KMS-11 (cell line): Measurements from ENCODE around the gene MYO9A.

ENCODE experiments used
- H2AFZ ChIP-seq: fragments of 200-600 bp; sonication (generic); 2 replicates; pipeline ENCODE4 v1.6.1; 2016; ENCODE audit warnings: antibody characterized with exemption, mixed run types, low read depth
- H3K27ac ChIP-seq: fragments of 200-600 bp; sonication (generic); 2 replicates; pipeline ENCODE4 v1.6.1; 2016; ENCODE audit warnings: mild to moderate bottlenecking, mixed run types
- H3K27me3 ChIP-seq: fragments of 200-600 bp; sonication (generic); 2 replicates; pipeline ENCODE4 v1.6.1; 2017; ENCODE audit warnings: mild to moderate bottlenecking, low read depth, mixed run types, moderate library complexity; ENCODE audit not compliant: insufficient read depth
- H3K36me3 ChIP-seq: fragments of 200-600 bp; sonication (generic); 2 replicates; pipeline ENCODE4 v1.6.1; 2017; ENCODE audit warnings: mild to moderate bottlenecking, mixed run types; ENCODE audit not compliant: insufficient read depth
- H3K4me1 ChIP-seq: fragments of 200-600 bp; sonication (generic); 2 replicates; pipeline ENCODE4 v1.6.1; 2016; ENCODE audit warnings: mild to moderate bottlenecking, low read depth, mixed run types; ENCODE audit not compliant: poor library complexity, severe bottlenecking
- H3K4me2 ChIP-seq: fragments of 200-600 bp; sonication (generic); 2 replicates; pipeline ENCODE4 v1.7.0; 2016; ENCODE audit warnings: mild to moderate bottlenecking, mixed run types
- H3K4me3 ChIP-seq: fragments of 200-600 bp; sonication (generic); IDR thresholded peaks from 2 replicates; pipeline ENCODE4 v1.6.1; 2017; ENCODE audit warnings: low read depth, low read length, mixed read lengths; ENCODE audit not compliant: insufficient read depth
- H3K79me2 ChIP-seq: fragments of 200-600 bp; sonication (generic); 2 replicates; pipeline ENCODE4 v1.6.1; 2016; ENCODE audit warnings: low read depth, mixed run types; ENCODE audit not compliant: insufficient read depth
- H3K9ac ChIP-seq: fragments of 200-600 bp; sonication (generic); 2 replicates; pipeline ENCODE4 v1.6.1; 2016; ENCODE audit warnings: mild to moderate bottlenecking, mixed run types
- H4K20me1 ChIP-seq: fragments of 200-600 bp; sonication (generic); 2 replicates; pipeline ENCODE4 v1.6.1; 2016; ENCODE audit warnings: mild to moderate bottlenecking, mixed run types; ENCODE audit not compliant: insufficient read depth
- CTCF ChIP-seq: fragments of 200-600 bp; sonication (generic); conservative IDR thresholded peaks from 2 replicates; pipeline ENCODE4 v1.6.1; 2017; ENCODE audit warnings: low read depth, mild to moderate bottlenecking, antibody characterized with exemption, low read length, moderate library complexity, mixed read lengths

MYO9A gene

GRCh38 chr15:72086920-72087648 lies 30.9 kb downstream of the MYO9A start:
- Histone ChIP-seq H3K4me1 (no peaks in the 10 kb centered on the region), H3K27me3 (no peaks in the 10 kb centered on the region), H3K9ac (no peak overlapping the region), H3K79me2 (no peaks in the 10 kb centered on the region), H3K27ac (no peak overlapping the region), H4K20me1 (no peaks in the 10 kb centered on the region), H3K4me2 (no peak overlapping the region), H2AFZ (no peak overlapping the region), H3K4me3 (no peak overlapping the region), H3K36me3 (no peaks in the 10 kb centered on the region)
- no peak for TF ChIP-seq CTCF

GRCh38 chr15:72086010-72086697 lies 31.8 kb downstream of the MYO9A start:
- no peak overlapping the region for H3K4me3 ChIP-seq
- no peaks in the 10 kb centered on the region for H3K27me3 ChIP-seq
- H2AFZ ChIP-seq: no peak overlapping the region
- H3K9ac ChIP-seq: no peak overlapping the region
- TF ChIP-seq CTCF: no peak
- H3K4me2 ChIP-seq: no peak overlapping the region
- no peaks in the 10 kb centered on the region for H3K79me2 ChIP-seq
- no peaks in the 10 kb centered on the region for H3K36me3 ChIP-seq
- H3K4me1 ChIP-seq: no peaks in the 10 kb centered on the region
- H3K27ac ChIP-seq: no peak overlapping the region
- no peaks in the 10 kb centered on the region for H4K20me1 ChIP-seq

- H3K9ac ChIP-seq: no peak overlapping the region
- no peak overlapping the region for H3K4me3 ChIP-seq
- no peaks in the 10 kb centered on the region for H4K20me1 ChIP-seq
- no peaks in the 10 kb centered on the region for H3K79me2 ChIP-seq
- H3K27me3 ChIP-seq: no peaks in the 10 kb centered on the region
- H3K27ac ChIP-seq: no peak overlapping the region
- peaks cover 6% of the 10 kb centered on the region for H3K4me1 ChIP-seq
- H2AFZ ChIP-seq: no peak overlapping the region
- H3K36me3 ChIP-seq: no peaks in the 10 kb centered on the region
- no peak overlapping the region for H3K4me2 ChIP-seq
- TF ChIP-seq CTCF: no peak
Measured at GRCh38 chr15:72082176-72082575, 35.8 kb downstream of the MYO9A start.

- Histone ChIP-seq H4K20me1 (no peaks in the 10 kb centered on the region), H3K36me3 (no peaks in the 10 kb centered on the region), H3K4me2 (no peak overlapping the region), H3K9ac (no peak overlapping the region), H3K27me3 (no peaks in the 10 kb centered on the region), H2AFZ (no peak overlapping the region), H3K79me2 (no peaks in the 10 kb centered on the region), H3K4me3 (no peak overlapping the region), H3K4me1 (peaks cover 6% of the 10 kb centered on the region), H3K27ac (no peak overlapping the region)
- no peak for TF ChIP-seq CTCF
Measured at GRCh38 chr15:72078887-72079286, 39.1 kb downstream of the MYO9A start.
